NK-92 (cell line): Measurements from ENCODE around the gene RAVER1.
"Not testable (repeated sequence)": the region's sequence is repeated elsewhere in the genome, so short reads cannot be mapped to it uniquely, and the experiment has no call there.

Experiments
- DNase-seq: peaks from one replicate; lab custom pipeline; 2025; ENCODE audit not compliant: unreplicated experiment; lab: John Stamatoyannopoulos, UW

Gene RAVER1

GRCh38 chr19:10291554-10292205 is 41.6 kb downstream of the RAVER1 start:
- no peak for DNase-seq

- no peak for DNase-seq
These were observed 42.3 kb downstream of the RAVER1 start for GRCh38 chr19:10290876-10291553.

GRCh38 chr19:10290357-10290875 is 42.9 kb downstream of the RAVER1 start:
- no peak for DNase-seq

- DNase-seq, result no peak
These were observed 43.4 kb downstream of the RAVER1 start, which contains the start of gene ICAM5 for GRCh38 chr19:10289836-10290356. Gene ICAM5 (plus strand): TSS chr19:10289952. CDS start chr19:10290044, 92 bp downstream.

GRCh38 chr19:10289167-10289835 is 44.0 kb downstream of the RAVER1 start:
- no peak for DNase-seq

GRCh38 chr19:10288662-10289166 is 44.6 kb downstream of the RAVER1 start:
- DNase-seq, result no peak

- no peak for DNase-seq
These were observed 46.3 kb downstream of the RAVER1 start, which contains the start of gene ICAM4 for GRCh38 chr19:10286803-10287737. Gene ICAM4 (plus strand): TSS chr19:10286955. CDS start chr19:10287013, 58 bp downstream.

- no peak for DNase-seq
These were observed 47.9 kb downstream of the RAVER1 start for GRCh38 chr19:10285393-10285792.

GRCh38 chr19:10284960-10285278 is 48.4 kb downstream of the RAVER1 start:
- DNase-seq, result no peak

GRCh38 chr19:10284065-10284959 is 49.0 kb downstream of the RAVER1 start:
- DNase-seq, result no peak

GRCh38 chr19:10283301-10284064 is 49.8 kb downstream of the RAVER1 start:
- DNase-seq, result no peak

- DNase-seq, result not testable (repeated sequence)
These were observed 51.3 kb downstream of the RAVER1 start for GRCh38 chr19:10282043-10282442.

- no peak for DNase-seq
These were observed 53.4 kb downstream of the RAVER1 start for GRCh38 chr19:10279737-10280442.

- no peak for DNase-seq
These were observed 54.4 kb downstream of the RAVER1 start for GRCh38 chr19:10278935-10279334.

- DNase-seq, result no peak
These were observed 55.3 kb downstream of the RAVER1 start for GRCh38 chr19:10277795-10278589.

GRCh38 chr19:10274589-10274988 is 58.7 kb downstream of the RAVER1 start:
- no peak for DNase-seq

GRCh38 chr19:10271543-10272086 is 61.7 kb downstream of the RAVER1 start:
- no peak for DNase-seq
